Measurements from ENCODE around the gene DENND4C.
"Not testable (repeated sequence)": the region's sequence is repeated elsewhere in the genome, so short reads cannot be mapped to it uniquely, and the experiment has no call there.

The DENND4C gene

GRCh38 chr9:19188771-19189170 is 41.7 kb upstream of the DENND4C start:
- no peak for DNase-seq (ENCODE audit: low read depth)
- no peak overlapping the region for H3K4me3 ChIP-seq (ENCODE audit: low read depth, low read length)
- TF ChIP-seq CTCF (conservative IDR thresholded peaks at IDR 0.05; ENCODE audit: low read depth, low read length): no peak

GRCh38 chr9:19192202-19193028 is 38.1 kb upstream of the DENND4C start:
- no peak for DNase-seq (ENCODE audit: low read depth)
- no peak for TF ChIP-seq CTCF (conservative IDR thresholded peaks at IDR 0.05; ENCODE audit: low read depth, low read length)
- H3K4me3 ChIP-seq (ENCODE audit: low read depth, low read length): no peak overlapping the region

GRCh38 chr9:19193029-19193324 is 37.5 kb upstream of the DENND4C start:
- no peak for DNase-seq (ENCODE audit: low read depth)
- H3K4me3 ChIP-seq (ENCODE audit: low read depth, low read length): no peak overlapping the region
- TF ChIP-seq CTCF (conservative IDR thresholded peaks at IDR 0.05; ENCODE audit: low read depth, low read length): no peak

GRCh38 chr9:19193358-19193973 is 37.0 kb upstream of the DENND4C start:
- not testable (repeated sequence) for DNase-seq (ENCODE audit: low read depth); H3K4me3 ChIP-seq (ENCODE audit: low read depth, low read length)

GRCh38 chr9:19198406-19198805 is 32.1 kb upstream of the DENND4C start:
- TF ChIP-seq CTCF (conservative IDR thresholded peaks at IDR 0.05; ENCODE audit: low read depth, low read length): no peak
- H3K4me3 ChIP-seq (ENCODE audit: low read depth, low read length): no peak overlapping the region
- DNase-seq (ENCODE audit: low read depth): no peak

GRCh38 chr9:19199012-19199411 is 31.5 kb upstream of the DENND4C start:
- no peak overlapping the region for H3K4me3 ChIP-seq (ENCODE audit: low read depth, low read length)
- DNase-seq (ENCODE audit: low read depth): no peak
- TF ChIP-seq CTCF (conservative IDR thresholded peaks at IDR 0.05; ENCODE audit: low read depth, low read length): no peak

- no peak overlapping the region for H3K4me3 ChIP-seq (ENCODE audit: low read depth, low read length)
- DNase-seq (ENCODE audit: low read depth): no peak
- TF ChIP-seq CTCF (conservative IDR thresholded peaks at IDR 0.05; ENCODE audit: low read depth, low read length): no peak
Measured at GRCh38 chr9:19200229-19200628, 30.3 kb upstream of the DENND4C start.

Measured in choroid plexus epithelial cell (primary cell).